ENCODE data around the gene SCGB2A2.

The SCGB2A2 gene

GRCh38 chr11:62256281-62256680 is 13.7 kb upstream of the SCGB2A2 start:
- TF ChIP-seq KLF10 (tag by site-specific recombination; IDR thresholded peaks at IDR 0.05) = no peak
- no peak for TF ChIP-seq ZNF341 (tag by site-specific recombination; IDR thresholded peaks at IDR 0.05; ENCODE audit: low read depth)
- TF ChIP-seq KLF8 (tag by site-specific recombination; IDR thresholded peaks at IDR 0.05) = no peak
- no peak for TF ChIP-seq ZNF776 (tag by site-specific recombination; IDR thresholded peaks at IDR 0.05; ENCODE audit: borderline replicate concordance)
- TF ChIP-seq ZNF354C (tag by site-specific recombination; IDR thresholded peaks at IDR 0.05; ENCODE audit: borderline replicate concordance, low read depth) = no peak
- TF ChIP-seq ZNF169 (tag by site-specific recombination; IDR thresholded peaks at IDR 0.05) = no peak
- TF ChIP-seq ZNF404 (tag by site-specific recombination; IDR thresholded peaks at IDR 0.05) = no peak
- no peak for TF ChIP-seq ZNF785 (tag by site-specific recombination; IDR thresholded peaks at IDR 0.05)
- no peak for TF ChIP-seq ZFP3 (tag by site-specific recombination; IDR thresholded peaks at IDR 0.05; ENCODE audit: low read depth)
- TF ChIP-seq ZXDB (tag by site-specific recombination; IDR thresholded peaks at IDR 0.05) = no peak
- TF ChIP-seq BCL6B (tag by site-specific recombination; IDR thresholded peaks at IDR 0.05) = no peak
- TF ChIP-seq ZNF2 (tag by site-specific recombination; IDR thresholded peaks at IDR 0.05) = no peak
- TF ChIP-seq SP7 (tag by site-specific recombination; IDR thresholded peaks at IDR 0.05) = no peak
- TF ChIP-seq ZNF791 (tag by site-specific recombination; IDR thresholded peaks at IDR 0.05) = no peak
- TF ChIP-seq MYNN (tag by site-specific recombination; IDR thresholded peaks at IDR 0.05; ENCODE audit: borderline replicate concordance) = no peak
- H3K9me3 ChIP-seq (ENCODE audit: control insufficient read depth, insufficient read depth, low read depth, low read length) = no peaks in the 10 kb centered on the region
- CTCF ChIA-PET = no interaction called here
- no peak overlapping the region for H3K4me3 ChIP-seq (ENCODE audit: low read depth, low read length)
- H3K4me1 ChIP-seq (ENCODE audit: control insufficient read depth, insufficient read depth, low read length) = no peaks in the 10 kb centered on the region
- no peak overlapping the region for H3K27ac ChIP-seq (ENCODE audit: extremely low read depth, low read depth, low read length)
- no peaks in the 10 kb centered on the region for H3K36me3 ChIP-seq (ENCODE audit: control insufficient read depth in 2 of 2, insufficient read depth in 1 of 2, low read length in 2 of 2)
- POLR2A ChIA-PET = no interaction called here

DNA sequence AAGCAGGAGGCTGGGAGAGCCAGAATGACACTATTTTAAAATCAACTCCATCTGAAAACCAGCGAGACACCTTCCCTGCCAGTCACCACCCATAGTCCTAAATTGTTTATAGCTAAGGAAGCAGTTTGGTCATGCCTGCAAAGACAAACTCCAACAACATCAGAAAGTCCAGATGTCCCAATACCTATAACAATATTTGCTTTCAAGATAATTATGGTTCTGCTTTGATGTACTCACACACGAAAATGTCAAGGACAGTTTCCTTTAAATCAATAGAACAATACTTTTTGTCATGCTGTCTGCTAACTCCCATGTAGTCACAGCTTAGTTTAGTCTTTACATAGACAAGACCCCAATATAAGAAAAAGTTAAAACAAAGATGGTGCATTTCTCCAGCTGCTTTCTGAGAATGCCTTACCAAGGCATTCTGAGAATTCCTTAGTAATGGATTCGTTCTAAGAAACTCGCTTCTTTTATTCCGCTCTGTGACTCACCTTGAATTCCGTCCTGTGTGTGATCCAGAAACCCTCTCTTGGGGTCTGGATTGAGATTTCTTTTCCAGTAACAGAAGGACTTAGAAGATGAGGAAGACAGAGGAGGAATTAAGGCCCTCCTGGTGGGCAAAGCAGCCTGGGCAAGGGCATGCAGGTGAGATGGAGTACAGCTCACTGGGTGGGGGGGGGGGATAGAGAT is 9.6 kb upstream of the SCGB2A2 start:
- Histone ChIP-seq H3K27ac (ENCODE audit: extremely low read depth, low read depth, low read length) (no peak overlapping the region), H3K4me3 (ENCODE audit: low read depth, low read length) (no peak overlapping the region), H3K9me3 (ENCODE audit: control insufficient read depth, insufficient read depth, low read depth, low read length) (no peaks in the 10 kb centered on the region), H3K36me3 (ENCODE audit: control insufficient read depth in 2 of 2, insufficient read depth in 1 of 2, low read length in 2 of 2) (no peaks in the 10 kb centered on the region), H3K4me1 (ENCODE audit: control insufficient read depth, insufficient read depth, low read length) (no peaks in the 10 kb centered on the region)
- ChIA-PET CTCF (interaction anchor here (0.7 to 1.0 kb wide), 2 partner anchors 93 to 152 kb away, joined by 3 to 4 read pairs; no protein-coding TSS in a partner anchor), POLR2A (no interaction called here)
- no peak for TF ChIP-seq EGR2 (tag by site-specific recombination; IDR thresholded peaks at IDR 0.05; ENCODE audit: low read depth)
- no peak for TF ChIP-seq ZNF501 (tag by site-specific recombination; IDR thresholded peaks at IDR 0.05)
- no peak for TF ChIP-seq SP3 (tag by site-specific recombination; IDR thresholded peaks at IDR 0.05)
- no peak for TF ChIP-seq ZNF239 (tag by site-specific recombination; IDR thresholded peaks at IDR 0.05)
- no peak for TF ChIP-seq PATZ1 (tag by site-specific recombination; IDR thresholded peaks at IDR 0.05)
- no peak for TF ChIP-seq ZXDB (tag by site-specific recombination; IDR thresholded peaks at IDR 0.05)
- no peak for TF ChIP-seq ZNF785 (tag by site-specific recombination; IDR thresholded peaks at IDR 0.05)
- TF ChIP-seq, protein P1, sequence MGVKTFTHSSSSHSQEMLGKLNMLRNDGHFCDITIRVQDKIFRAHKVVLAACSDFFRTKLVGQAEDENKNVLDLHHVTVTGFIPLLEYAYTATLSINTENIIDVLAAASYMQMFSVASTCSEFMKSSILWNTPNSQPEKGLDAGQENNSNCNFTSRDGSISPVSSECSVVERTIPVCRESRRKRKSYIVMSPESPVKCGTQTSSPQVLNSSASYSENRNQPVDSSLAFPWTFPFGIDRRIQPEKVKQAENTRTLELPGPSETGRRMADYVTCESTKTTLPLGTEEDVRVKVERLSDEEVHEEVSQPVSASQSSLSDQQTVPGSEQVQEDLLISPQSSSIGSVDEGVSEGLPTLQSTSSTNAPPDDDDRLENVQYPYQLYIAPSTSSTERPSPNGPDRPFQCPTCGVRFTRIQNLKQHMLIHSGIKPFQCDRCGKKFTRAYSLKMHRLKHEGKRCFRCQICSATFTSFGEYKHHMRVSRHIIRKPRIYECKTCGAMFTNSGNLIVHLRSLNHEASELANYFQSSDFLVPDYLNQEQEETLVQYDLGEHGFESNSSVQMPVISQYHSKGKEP (tag by site-specific recombination; IDR thresholded peaks at IDR 0.05) = no peak
- no peak for TF ChIP-seq ZNF114 (tag by site-specific recombination; IDR thresholded peaks at IDR 0.05)
- no peak for TF ChIP-seq ZNF830 (tag by site-specific recombination; IDR thresholded peaks at IDR 0.05; ENCODE audit: low read depth)
- no peak for TF ChIP-seq MEIS1 (CRISPR knock-in tag; IDR thresholded peaks at IDR 0.05; ENCODE audit: borderline replicate concordance)
- no peak for TF ChIP-seq ZNF747 (tag by site-specific recombination; IDR thresholded peaks at IDR 0.05)
- TF ChIP-seq, protein P2, sequence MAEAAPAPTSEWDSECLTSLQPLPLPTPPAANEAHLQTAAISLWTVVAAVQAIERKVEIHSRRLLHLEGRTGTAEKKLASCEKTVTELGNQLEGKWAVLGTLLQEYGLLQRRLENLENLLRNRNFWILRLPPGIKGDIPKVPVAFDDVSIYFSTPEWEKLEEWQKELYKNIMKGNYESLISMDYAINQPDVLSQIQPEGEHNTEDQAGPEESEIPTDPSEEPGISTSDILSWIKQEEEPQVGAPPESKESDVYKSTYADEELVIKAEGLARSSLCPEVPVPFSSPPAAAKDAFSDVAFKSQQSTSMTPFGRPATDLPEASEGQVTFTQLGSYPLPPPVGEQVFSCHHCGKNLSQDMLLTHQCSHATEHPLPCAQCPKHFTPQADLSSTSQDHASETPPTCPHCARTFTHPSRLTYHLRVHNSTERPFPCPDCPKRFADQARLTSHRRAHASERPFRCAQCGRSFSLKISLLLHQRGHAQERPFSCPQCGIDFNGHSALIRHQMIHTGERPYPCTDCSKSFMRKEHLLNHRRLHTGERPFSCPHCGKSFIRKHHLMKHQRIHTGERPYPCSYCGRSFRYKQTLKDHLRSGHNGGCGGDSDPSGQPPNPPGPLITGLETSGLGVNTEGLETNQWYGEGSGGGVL (tag by site-specific recombination; IDR thresholded peaks at IDR 0.05) = no peak
- TF ChIP-seq ZNF391 (tag by site-specific recombination; IDR thresholded peaks at IDR 0.05; ENCODE audit: borderline replicate concordance, low read depth) = no peak
- TF ChIP-seq ZNF658 (tag by site-specific recombination; IDR thresholded peaks at IDR 0.05) = no peak
- TF ChIP-seq ZNF184 (tag by site-specific recombination; IDR thresholded peaks at IDR 0.05) = no peak
- no peak for TF ChIP-seq KLF10 (tag by site-specific recombination; IDR thresholded peaks at IDR 0.05)
- TF ChIP-seq ZNF2 (tag by site-specific recombination; IDR thresholded peaks at IDR 0.05) = no peak
- no peak for TF ChIP-seq ZNF654 (tag by site-specific recombination; IDR thresholded peaks at IDR 0.05; ENCODE audit: low read depth)
